Amniotic stem cell (primary cell): ENCODE data around the gene SMIM15.

Source experiments
- DNase-seq: peaks from one replicate; lab custom pipeline; 2025; lab: John Stamatoyannopoulos, UW

Gene SMIM15

GRCh38 chr5:61159836-61160235, 2.4 kb downstream of the SMIM15 start:
- no peak for DNase-seq

- DNase-seq, result no peak
Measured at GRCh38 chr5:61159070-61159469, 3.2 kb downstream of the SMIM15 start.

- no peak for DNase-seq
Measured at GRCh38 chr5:61151893-61152292, 10.4 kb downstream of the SMIM15 start.

- no peak for DNase-seq
Measured at GRCh38 chr5:61148515-61148914, 13.8 kb downstream of the SMIM15 start.

GRCh38 chr5:61142811-61143210, 19.5 kb downstream of the SMIM15 start:
- no peak for DNase-seq

GRCh38 chr5:61142391-61142790, 19.9 kb downstream of the SMIM15 start:
- DNase-seq, result no peak

GRCh38 chr5:61141801-61142200, 20.5 kb downstream of the SMIM15 start:
- DNase-seq, result no peak

- DNase-seq, result no peak
Measured at GRCh38 chr5:61139931-61140330, 22.3 kb downstream of the SMIM15 start.

GRCh38 chr5:61139094-61139873, 23.0 kb downstream of the SMIM15 start:
- DNase-seq, result no peak

- no peak for DNase-seq
Measured at GRCh38 chr5:61137835-61138234, 24.4 kb downstream of the SMIM15 start.

GRCh38 chr5:61132559-61132958, 29.7 kb downstream of the SMIM15 start:
- no peak for DNase-seq

GRCh38 chr5:61130289-61130688, 32.0 kb downstream of the SMIM15 start:
- DNase-seq, result no peak

- no peak for DNase-seq
Measured at GRCh38 chr5:61123145-61123544, 39.1 kb downstream of the SMIM15 start.

- no peak for DNase-seq
Measured at GRCh38 chr5:61120534-61120933, 41.7 kb downstream of the SMIM15 start.

- no peak for DNase-seq
Measured at GRCh38 chr5:61119066-61119465, 43.2 kb downstream of the SMIM15 start.

GRCh38 chr5:61115968-61116367, 46.3 kb downstream of the SMIM15 start:
- no peak for DNase-seq

GRCh38 chr5:61114441-61114840, 47.8 kb downstream of the SMIM15 start:
- no peak for DNase-seq
